ENCODE data around the gene ZDHHC6. TPM values are rescaled to one million over a fixed set of nuclear protein-coding genes. Genes with fewer than 3 reads are reported as not detected.

Gene ZDHHC6, protein sequence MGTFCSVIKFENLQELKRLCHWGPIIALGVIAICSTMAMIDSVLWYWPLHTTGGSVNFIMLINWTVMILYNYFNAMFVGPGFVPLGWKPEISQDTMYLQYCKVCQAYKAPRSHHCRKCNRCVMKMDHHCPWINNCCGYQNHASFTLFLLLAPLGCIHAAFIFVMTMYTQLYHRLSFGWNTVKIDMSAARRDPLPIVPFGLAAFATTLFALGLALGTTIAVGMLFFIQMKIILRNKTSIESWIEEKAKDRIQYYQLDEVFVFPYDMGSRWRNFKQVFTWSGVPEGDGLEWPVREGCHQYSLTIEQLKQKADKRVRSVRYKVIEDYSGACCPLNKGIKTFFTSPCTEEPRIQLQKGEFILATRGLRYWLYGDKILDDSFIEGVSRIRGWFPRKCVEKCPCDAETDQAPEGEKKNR
- total RNA-seq = 22.1 and 22.8 TPM in 2 replicates

GRCh38 chr10:112446855-112447619, at the start of gene ZDHHC6, which contains the start of gene VTI1A:
ZDHHC6 (minus strand) TSS chr10:112446914; CDS start chr10:112445436, 1,478 bp downstream.
VTI1A (plus strand) TSS chr10:112447215; CDS start chr10:112447374, 159 bp downstream.

Other genes starting within 250 kb of the ZDHHC6 start
- not detected in 2 replicates for gene TECTB, start 163.5 kb downstream of the ZDHHC6 start, total RNA-seq
- gene ACSL5, start 72.8 kb downstream of the ZDHHC6 start, total RNA-seq = 64.3 and 64.8 TPM in 2 replicates
- gene VTI1A, start 301 bp upstream of the ZDHHC6 start, total RNA-seq = 19.4 and 26.1 TPM in 2 replicates